ENCODE data around the gene WWOX. TPM values are rescaled to one million over a fixed set of nuclear protein-coding genes. Genes with fewer than 3 reads are reported as not detected.
A peak's percentile ranks its signal among the peaks of the same experiment; 100 is the strongest.

Gene WWOX
- polyA plus RNA-seq, 4 donors = 4.9 to 15.8 (median 7.0) TPM

- Histone ChIP-seq H3K4me1 (ENCODE audit: control insufficient read depth in 3 of 3, insufficient read depth in 2 of 3, low read depth in 1 of 3, low read length in 2 of 3) (no peaks in the 10 kb centered on the region), H3K4me3 (ENCODE audit: low read depth in 1 of 3, low read length in 3 of 3) (no peak overlapping the region), H3K36me3 (ENCODE audit: control insufficient read depth in 3 of 3, insufficient read depth in 2 of 3, low read depth in 1 of 3, low read length in 3 of 3) (no peaks in the 10 kb centered on the region), H3K9me3 (ENCODE audit: control insufficient read depth in 2 of 2, insufficient read depth in 1 of 2, low read depth in 1 of 2, low read length in 1 of 2) (no peaks in the 10 kb centered on the region), H3K27me3 (ENCODE audit: control insufficient read depth in 3 of 3, insufficient read depth in 3 of 3, low read length in 3 of 3) (no peaks in the 10 kb centered on the region), H3K27ac (ENCODE audit: low read depth in 1 of 3, low read length in 2 of 3) (no peak overlapping the region)
- 96 to 97% (median 97%) methylated on average over 3 of the region's 3 CpGs for WGBS, 3 donors
- FAIRE-seq = no peak
- DNase-seq = no peak
Measured at GRCh38 chr16:78538919-78539318, 439.5 kb downstream of the WWOX start.

GRCh38 chr16:78542419-78542818, 443.0 kb downstream of the WWOX start:
- no peak overlapping the region for H3K27ac ChIP-seq (ENCODE audit: low read depth in 1 of 3, low read length in 2 of 3)
- no peak for FAIRE-seq
- H3K4me3 ChIP-seq (ENCODE audit: low read depth in 1 of 3, low read length in 3 of 3) = no peak overlapping the region
- 93 to 98% (median 95%) methylated on average over 7 of the region's 7 CpGs for WGBS, 3 donors
- H3K9me3 ChIP-seq (ENCODE audit: control insufficient read depth in 2 of 2, insufficient read depth in 1 of 2, low read depth in 1 of 2, low read length in 1 of 2) = peaks cover 0 to 3% of the 10 kb centered on the region in 2 donors
- no peaks in the 10 kb centered on the region for H3K4me1 ChIP-seq (ENCODE audit: control insufficient read depth in 3 of 3, insufficient read depth in 2 of 3, low read depth in 1 of 3, low read length in 2 of 3)
- no peaks in the 10 kb centered on the region for H3K36me3 ChIP-seq (ENCODE audit: control insufficient read depth in 3 of 3, insufficient read depth in 2 of 3, low read depth in 1 of 3, low read length in 3 of 3)
- H3K27me3 ChIP-seq (ENCODE audit: control insufficient read depth in 3 of 3, insufficient read depth in 3 of 3, low read length in 3 of 3) = no peaks in the 10 kb centered on the region
- DNase-seq = no peak

- Histone ChIP-seq H3K36me3 (ENCODE audit: control insufficient read depth in 3 of 3, insufficient read depth in 2 of 3, low read depth in 1 of 3, low read length in 3 of 3) (no peaks in the 10 kb centered on the region), H3K9me3 (ENCODE audit: control insufficient read depth in 2 of 2, insufficient read depth in 1 of 2, low read depth in 1 of 2, low read length in 1 of 2) (peaks cover 0 to 4% of the 10 kb centered on the region in 2 donors), H3K4me1 (ENCODE audit: control insufficient read depth in 3 of 3, insufficient read depth in 2 of 3, low read depth in 1 of 3, low read length in 2 of 3) (no peaks in the 10 kb centered on the region), H3K27me3 (ENCODE audit: control insufficient read depth in 3 of 3, insufficient read depth in 3 of 3, low read length in 3 of 3) (no peaks in the 10 kb centered on the region), H3K4me3 (ENCODE audit: low read depth in 1 of 3, low read length in 3 of 3) (no peak overlapping the region), H3K27ac (ENCODE audit: low read depth in 1 of 3, low read length in 2 of 3) (no peak overlapping the region)
- FAIRE-seq = no peak
- WGBS, 3 donors = 67 to 75% (median 70%) methylated on average over 7 of the region's 7 CpGs
- DNase-seq = no peak
Measured at GRCh38 chr16:78543023-78543422, 443.6 kb downstream of the WWOX start.

- Histone ChIP-seq H3K36me3 (ENCODE audit: control insufficient read depth in 3 of 3, insufficient read depth in 2 of 3, low read depth in 1 of 3, low read length in 3 of 3) (no peaks in the 10 kb centered on the region), H3K4me1 (ENCODE audit: control insufficient read depth in 3 of 3, insufficient read depth in 2 of 3, low read depth in 1 of 3, low read length in 2 of 3) (peaks cover 0 to 3% (median 0%) of the 10 kb centered on the region in 3 donors), H3K4me3 (ENCODE audit: low read depth in 1 of 3, low read length in 3 of 3) (no peak overlapping the region), H3K27me3 (ENCODE audit: control insufficient read depth in 3 of 3, insufficient read depth in 3 of 3, low read length in 3 of 3) (no peaks in the 10 kb centered on the region), H3K9me3 (ENCODE audit: control insufficient read depth in 2 of 2, insufficient read depth in 1 of 2, low read depth in 1 of 2, low read length in 1 of 2) (peaks cover 0 to 4% of the 10 kb centered on the region in 2 donors), H3K27ac (ENCODE audit: low read depth in 1 of 3, low read length in 2 of 3) (no peak overlapping the region)
- WGBS, 3 donors = 88 to 94% (median 91%) methylated on average over 6 of the region's 6 CpGs
- DNase-seq = no peak
- no peak for FAIRE-seq
Measured at GRCh38 chr16:78549366-78549765, 449.9 kb downstream of the WWOX start.

GRCh38 chr16:78551487-78552085, 452.1 kb downstream of the WWOX start:
- no peak for FAIRE-seq
- peaks cover 0 to 3% (median 0%) of the 10 kb centered on the region in 3 donors for H3K4me1 ChIP-seq (ENCODE audit: control insufficient read depth in 3 of 3, insufficient read depth in 2 of 3, low read depth in 1 of 3, low read length in 2 of 3)
- WGBS, 3 donors = 36 to 42% (median 39%) methylated on average over 12 of the region's 12 CpGs
- DNase-seq = peak in 1 of 2 donors; percentile 14
- no peaks in the 10 kb centered on the region for H3K27me3 ChIP-seq (ENCODE audit: control insufficient read depth in 3 of 3, insufficient read depth in 3 of 3, low read length in 3 of 3)
- H3K27ac ChIP-seq (ENCODE audit: low read depth in 1 of 3, low read length in 2 of 3) = no peak overlapping the region
- H3K36me3 ChIP-seq (ENCODE audit: control insufficient read depth in 3 of 3, insufficient read depth in 2 of 3, low read depth in 1 of 3, low read length in 3 of 3) = no peaks in the 10 kb centered on the region
- peaks cover 0 to 4% of the 10 kb centered on the region in 2 donors for H3K9me3 ChIP-seq (ENCODE audit: control insufficient read depth in 2 of 2, insufficient read depth in 1 of 2, low read depth in 1 of 2, low read length in 1 of 2)
- H3K4me3 ChIP-seq (ENCODE audit: low read depth in 1 of 3, low read length in 3 of 3) = no peak overlapping the region

- WGBS, 3 donors = 74 to 92% (median 83%) methylated on average over 16 of the region's 16 CpGs
- Histone ChIP-seq H3K4me3 (ENCODE audit: low read depth in 1 of 3, low read length in 3 of 3) (no peak overlapping the region), H3K36me3 (ENCODE audit: control insufficient read depth in 3 of 3, insufficient read depth in 2 of 3, low read depth in 1 of 3, low read length in 3 of 3) (no peaks in the 10 kb centered on the region), H3K27ac (ENCODE audit: low read depth in 1 of 3, low read length in 2 of 3) (no peak overlapping the region), H3K27me3 (ENCODE audit: control insufficient read depth in 3 of 3, insufficient read depth in 3 of 3, low read length in 3 of 3) (no peaks in the 10 kb centered on the region), H3K4me1 (ENCODE audit: control insufficient read depth in 3 of 3, insufficient read depth in 2 of 3, low read depth in 1 of 3, low read length in 2 of 3) (peaks cover 0 to 3% (median 0%) of the 10 kb centered on the region in 3 donors), H3K9me3 (ENCODE audit: control insufficient read depth in 2 of 2, insufficient read depth in 1 of 2, low read depth in 1 of 2, low read length in 1 of 2) (peaks cover 0 to 4% of the 10 kb centered on the region in 2 donors)
- no peak for DNase-seq
- no peak for FAIRE-seq
Measured at GRCh38 chr16:78552106-78552675, 452.7 kb downstream of the WWOX start.

GRCh38 chr16:78552716-78553115, 453.3 kb downstream of the WWOX start:
- 95 to 100% (median 96%) methylated on average over 1 of the region's 1 CpG for WGBS, 3 donors
- H3K36me3 ChIP-seq (ENCODE audit: control insufficient read depth in 3 of 3, insufficient read depth in 2 of 3, low read depth in 1 of 3, low read length in 3 of 3) = no peaks in the 10 kb centered on the region
- no peak for FAIRE-seq

GRCh38 chr16:78553268-78554039, 454.0 kb downstream of the WWOX start:
- no peak overlapping the region for H3K4me3 ChIP-seq (ENCODE audit: low read depth in 1 of 3, low read length in 3 of 3)
- FAIRE-seq (no peak), DNase-seq (peak; percentile 30 to 51)
- H3K4me1 ChIP-seq (ENCODE audit: control insufficient read depth in 3 of 3, insufficient read depth in 2 of 3, low read depth in 1 of 3, low read length in 2 of 3) = peaks cover 0 to 3% (median 0%) of the 10 kb centered on the region in 3 donors
- H3K36me3 ChIP-seq (ENCODE audit: control insufficient read depth in 3 of 3, insufficient read depth in 2 of 3, low read depth in 1 of 3, low read length in 3 of 3) = no peaks in the 10 kb centered on the region
- H3K27ac ChIP-seq (ENCODE audit: low read depth in 1 of 3, low read length in 2 of 3) = no peak overlapping the region
- 81 to 88% (median 81%) methylated on average over 10 of the region's 10 CpGs for WGBS, 3 donors
- H3K9me3 ChIP-seq (ENCODE audit: control insufficient read depth in 2 of 2, insufficient read depth in 1 of 2, low read depth in 1 of 2, low read length in 1 of 2) = no peaks in the 10 kb centered on the region
- no peaks in the 10 kb centered on the region for H3K27me3 ChIP-seq (ENCODE audit: control insufficient read depth in 3 of 3, insufficient read depth in 3 of 3, low read length in 3 of 3)

More at GRCh38 chr16:78552716-78553115, 453.3 kb downstream of the WWOX start:
- DNase-seq = no peak
- H3K9me3 ChIP-seq (ENCODE audit: control insufficient read depth in 2 of 2, insufficient read depth in 1 of 2, low read depth in 1 of 2, low read length in 1 of 2) = no peaks in the 10 kb centered on the region
- no peak overlapping the region for H3K27ac ChIP-seq (ENCODE audit: low read depth in 1 of 3, low read length in 2 of 3)
- no peaks in the 10 kb centered on the region for H3K27me3 ChIP-seq (ENCODE audit: control insufficient read depth in 3 of 3, insufficient read depth in 3 of 3, low read length in 3 of 3)
- no peak overlapping the region for H3K4me3 ChIP-seq (ENCODE audit: low read depth in 1 of 3, low read length in 3 of 3)
- H3K4me1 ChIP-seq (ENCODE audit: control insufficient read depth in 3 of 3, insufficient read depth in 2 of 3, low read depth in 1 of 3, low read length in 2 of 3) = peaks cover 0 to 3% (median 0%) of the 10 kb centered on the region in 3 donors
